ENCODE data around the gene SAMD4A.

The SAMD4A gene

GRCh38 chr14:54769951-54770863, 203.3 kb downstream of the SAMD4A start:
- no peaks in the 10 kb centered on the region for H3K36me3 ChIP-seq (ENCODE audit: control insufficient read depth, insufficient read depth, low read length)
- H3K9ac ChIP-seq (ENCODE audit: low read length): no peak overlapping the region
- H3K27me3 ChIP-seq (ENCODE audit: control insufficient read depth, insufficient read depth, low read length): no peaks in the 10 kb centered on the region
- H3K4me1 ChIP-seq (ENCODE audit: control insufficient read depth, insufficient read depth, low read length): peaks cover 13% of the 10 kb centered on the region
- H3K4me3 ChIP-seq (ENCODE audit: low read length): no peak overlapping the region
- H3K9me3 ChIP-seq (ENCODE audit: control insufficient read depth, low read length): no peaks in the 10 kb centered on the region

GRCh38 chr14:54771411-54772027, 204.6 kb downstream of the SAMD4A start:
- Histone ChIP-seq H3K27me3 (ENCODE audit: control insufficient read depth, insufficient read depth, low read length) (no peaks in the 10 kb centered on the region), H3K9ac (ENCODE audit: low read length) (no peak overlapping the region), H3K4me3 (ENCODE audit: low read length) (no peak overlapping the region), H3K9me3 (ENCODE audit: control insufficient read depth, low read length) (no peaks in the 10 kb centered on the region), H3K4me1 (ENCODE audit: control insufficient read depth, insufficient read depth, low read length) (peaks cover 13% of the 10 kb centered on the region), H3K36me3 (ENCODE audit: control insufficient read depth, insufficient read depth, low read length) (no peaks in the 10 kb centered on the region)

- Histone ChIP-seq H3K9me3 (ENCODE audit: control insufficient read depth, low read length) (no peaks in the 10 kb centered on the region), H3K36me3 (ENCODE audit: control insufficient read depth, insufficient read depth, low read length) (no peaks in the 10 kb centered on the region), H3K4me3 (ENCODE audit: low read length) (no peak overlapping the region), H3K4me1 (ENCODE audit: control insufficient read depth, insufficient read depth, low read length) (peaks cover 13% of the 10 kb centered on the region), H3K27me3 (ENCODE audit: control insufficient read depth, insufficient read depth, low read length) (no peaks in the 10 kb centered on the region), H3K9ac (ENCODE audit: low read length) (peak overlapping the region; percentile 32)
These were observed 205.5 kb downstream of the SAMD4A start for GRCh38 chr14:54772451-54772881.

GRCh38 chr14:54773171-54774006, 206.5 kb downstream of the SAMD4A start:
- Histone ChIP-seq H3K36me3 (ENCODE audit: control insufficient read depth, insufficient read depth, low read length) (no peaks in the 10 kb centered on the region), H3K27me3 (ENCODE audit: control insufficient read depth, insufficient read depth, low read length) (no peaks in the 10 kb centered on the region), H3K9ac (ENCODE audit: low read length) (peak overlapping the region; percentile 32), H3K4me3 (ENCODE audit: low read length) (no peak overlapping the region), H3K4me1 (ENCODE audit: control insufficient read depth, insufficient read depth, low read length) (peaks cover 13% of the 10 kb centered on the region), H3K9me3 (ENCODE audit: control insufficient read depth, low read length) (no peaks in the 10 kb centered on the region)

GRCh38 chr14:54774824-54775223, 207.9 kb downstream of the SAMD4A start:
- Histone ChIP-seq H3K9ac (ENCODE audit: low read length) (no peak overlapping the region), H3K4me1 (ENCODE audit: control insufficient read depth, insufficient read depth, low read length) (peaks cover 13% of the 10 kb centered on the region), H3K9me3 (ENCODE audit: control insufficient read depth, low read length) (no peaks in the 10 kb centered on the region), H3K4me3 (ENCODE audit: low read length) (no peak overlapping the region), H3K36me3 (ENCODE audit: control insufficient read depth, insufficient read depth, low read length) (no peaks in the 10 kb centered on the region), H3K27me3 (ENCODE audit: control insufficient read depth, insufficient read depth, low read length) (no peaks in the 10 kb centered on the region)

GRCh38 chr14:54775486-54776140, 208.7 kb downstream of the SAMD4A start:
- no peak overlapping the region for H3K4me3 ChIP-seq (ENCODE audit: low read length)
- H3K36me3 ChIP-seq (ENCODE audit: control insufficient read depth, insufficient read depth, low read length): no peaks in the 10 kb centered on the region
- H3K27me3 ChIP-seq (ENCODE audit: control insufficient read depth, insufficient read depth, low read length): no peaks in the 10 kb centered on the region
- H3K9me3 ChIP-seq (ENCODE audit: control insufficient read depth, low read length): no peaks in the 10 kb centered on the region
- peaks cover 13% of the 10 kb centered on the region for H3K4me1 ChIP-seq (ENCODE audit: control insufficient read depth, insufficient read depth, low read length)
- no peak overlapping the region for H3K9ac ChIP-seq (ENCODE audit: low read length)

- Histone ChIP-seq H3K4me3 (ENCODE audit: low read length) (no peak overlapping the region), H3K27me3 (ENCODE audit: control insufficient read depth, insufficient read depth, low read length) (no peaks in the 10 kb centered on the region), H3K36me3 (ENCODE audit: control insufficient read depth, insufficient read depth, low read length) (no peaks in the 10 kb centered on the region), H3K9me3 (ENCODE audit: control insufficient read depth, low read length) (no peaks in the 10 kb centered on the region), H3K9ac (ENCODE audit: low read length) (no peak overlapping the region), H3K4me1 (ENCODE audit: control insufficient read depth, insufficient read depth, low read length) (peaks cover 13% of the 10 kb centered on the region)
These were observed 209.6 kb downstream of the SAMD4A start for GRCh38 chr14:54776361-54777001.

GRCh38 chr14:54777395-54777794, 210.5 kb downstream of the SAMD4A start:
- H3K9ac ChIP-seq (ENCODE audit: low read length): no peak overlapping the region
- no peaks in the 10 kb centered on the region for H3K9me3 ChIP-seq (ENCODE audit: control insufficient read depth, low read length)
- no peaks in the 10 kb centered on the region for H3K36me3 ChIP-seq (ENCODE audit: control insufficient read depth, insufficient read depth, low read length)
- H3K4me3 ChIP-seq (ENCODE audit: low read length): no peak overlapping the region
- H3K27me3 ChIP-seq (ENCODE audit: control insufficient read depth, insufficient read depth, low read length): no peaks in the 10 kb centered on the region
- peaks cover 13% of the 10 kb centered on the region for H3K4me1 ChIP-seq (ENCODE audit: control insufficient read depth, insufficient read depth, low read length)

- Histone ChIP-seq H3K9me3 (ENCODE audit: control insufficient read depth, low read length) (no peaks in the 10 kb centered on the region), H3K9ac (ENCODE audit: low read length) (no peak overlapping the region), H3K4me3 (ENCODE audit: low read length) (no peak overlapping the region), H3K4me1 (ENCODE audit: control insufficient read depth, insufficient read depth, low read length) (peaks cover 1% of the 10 kb centered on the region), H3K27me3 (ENCODE audit: control insufficient read depth, insufficient read depth, low read length) (no peaks in the 10 kb centered on the region), H3K36me3 (ENCODE audit: control insufficient read depth, insufficient read depth, low read length) (no peaks in the 10 kb centered on the region)
These were observed 211.9 kb downstream of the SAMD4A start for GRCh38 chr14:54778618-54779345.

- Histone ChIP-seq H3K9me3 (ENCODE audit: control insufficient read depth, low read length) (no peaks in the 10 kb centered on the region), H3K9ac (ENCODE audit: low read length) (no peak overlapping the region), H3K27me3 (ENCODE audit: control insufficient read depth, insufficient read depth, low read length) (no peaks in the 10 kb centered on the region), H3K4me3 (ENCODE audit: low read length) (no peak overlapping the region), H3K36me3 (ENCODE audit: control insufficient read depth, insufficient read depth, low read length) (no peaks in the 10 kb centered on the region), H3K4me1 (ENCODE audit: control insufficient read depth, insufficient read depth, low read length) (no peaks in the 10 kb centered on the region)
These were observed 214.2 kb downstream of the SAMD4A start for GRCh38 chr14:54781080-54781479.
